ENCODE measurements around the gene EXOC2. TPM values are rescaled to one million over a fixed set of nuclear protein-coding genes. Genes with fewer than 3 reads are reported as not detected.

EXOC2 gene
- total RNA-seq, 4 donors from 2014 or later: 10.3 to 23.9 (median 19.1) TPM

DNA sequence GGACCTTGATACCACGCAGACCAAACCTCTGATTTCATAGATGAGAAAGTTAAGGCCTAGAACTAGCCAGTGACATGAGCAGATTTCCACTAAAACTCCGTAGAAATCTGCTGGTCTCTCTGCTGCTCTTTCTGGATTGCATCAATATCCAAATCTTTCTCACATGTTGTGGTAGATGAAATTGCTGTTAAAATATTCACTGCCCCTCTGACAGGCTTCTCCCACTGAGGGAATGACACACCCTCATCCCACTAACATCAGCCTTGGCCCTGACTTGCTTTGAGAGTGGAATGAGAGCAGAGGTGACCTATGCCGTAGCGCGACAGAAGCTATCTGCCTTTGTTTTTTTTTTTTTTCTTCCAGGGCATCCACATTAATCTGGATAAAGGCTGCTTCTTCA is 20.4 kb upstream of the EXOC2 start:
- Histone ChIP-seq H3K36me3 (no peaks in the 10 kb centered on the region), H3K27me3 (no peaks in the 10 kb centered on the region), H3K9me3 (no peaks in the 10 kb centered on the region), H3K4me3 (no peak overlapping the region), H3K4me1 (no peaks in the 10 kb centered on the region), H3K27ac (no peak overlapping the region)
- TF ChIP-seq CTCF (IDR thresholded peaks at IDR 0.05): no peak
- TF ChIP-seq POLR2A (IDR thresholded peaks at IDR 0.05): no peak
- no peak for DNase-seq

- no peak overlapping the region for H3K4me3 ChIP-seq
- no peaks in the 10 kb centered on the region for H3K9me3 ChIP-seq
- H3K4me1 ChIP-seq: no peaks in the 10 kb centered on the region
- TF ChIP-seq CTCF (IDR thresholded peaks at IDR 0.05) (no peak), POLR2A (IDR thresholded peaks at IDR 0.05) (no peak)
- H3K27ac ChIP-seq: peak overlapping the region in 1 of 4 donors; percentile 32
- no peak for DNase-seq
- no peaks in the 10 kb centered on the region for H3K27me3 ChIP-seq
- no peaks in the 10 kb centered on the region for H3K36me3 ChIP-seq
Measured at GRCh38 chr6:712805-713204, 19.9 kb upstream of the EXOC2 start.

DNA sequence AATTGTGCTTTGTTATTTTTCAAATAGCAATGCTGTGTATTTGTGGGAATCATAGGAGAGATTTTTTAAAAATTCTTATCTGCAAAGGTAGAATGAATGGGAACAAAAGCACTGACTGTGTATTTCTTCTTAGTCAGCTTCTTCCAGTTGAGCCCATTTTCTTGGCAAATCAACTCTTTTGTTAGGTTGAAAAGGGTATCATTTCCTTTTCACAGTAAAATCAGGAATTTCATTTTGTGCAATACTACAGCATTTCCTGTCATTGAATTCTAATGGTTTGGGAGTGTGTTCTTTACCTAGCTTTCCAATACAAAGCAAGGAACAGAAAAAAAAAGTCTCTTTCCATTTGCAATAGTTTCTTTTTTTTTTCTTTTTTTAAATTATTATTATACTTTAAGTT is 19.0 kb upstream of the EXOC2 start:
- no peak for DNase-seq

DNA sequence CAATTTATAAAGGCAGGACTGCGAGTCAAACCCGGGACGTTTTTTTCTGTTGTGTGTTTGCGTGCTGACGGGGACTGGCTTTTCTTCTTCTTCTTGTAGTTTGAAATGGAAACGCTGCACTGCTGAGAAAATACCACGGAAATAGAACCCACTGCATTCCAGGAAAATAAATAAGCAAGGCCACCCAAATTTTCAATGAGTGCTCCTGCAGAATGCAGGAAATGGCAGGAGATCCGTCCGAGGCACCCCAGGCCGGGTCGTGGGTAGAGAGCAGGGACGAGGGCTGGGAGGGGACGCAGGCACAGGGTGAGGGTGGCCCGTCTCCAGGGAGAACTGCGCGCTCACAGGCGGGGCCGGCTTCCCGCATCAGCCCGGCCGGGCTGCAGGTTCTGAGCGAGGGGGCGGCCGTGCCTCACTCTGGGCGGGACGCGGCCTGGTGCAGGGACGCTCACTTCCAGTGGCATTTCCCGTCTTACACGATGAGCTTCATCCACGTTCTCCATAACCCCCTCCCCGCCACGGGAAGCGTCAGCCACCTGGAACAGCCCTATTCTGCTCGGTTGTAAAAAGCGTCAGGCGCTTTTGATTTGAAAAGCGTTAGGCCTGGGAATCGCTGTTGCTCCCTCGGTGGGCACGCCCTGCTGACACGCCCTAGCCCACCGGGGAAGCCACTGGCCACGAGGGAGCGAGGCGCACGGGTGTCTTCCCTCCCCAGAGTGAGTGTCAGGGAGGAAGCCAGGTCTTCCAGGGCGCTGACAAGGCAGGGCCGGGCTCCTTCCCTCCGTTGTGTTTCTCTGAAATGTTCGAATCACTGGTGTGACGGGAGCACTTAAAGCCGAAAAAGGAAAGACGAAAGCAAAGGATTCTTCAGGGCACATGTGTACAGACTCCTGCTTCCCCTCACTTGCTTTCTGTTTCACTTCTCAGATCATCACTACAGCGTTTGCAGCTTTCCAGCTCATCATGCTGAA is 17.9 kb upstream of the EXOC2 start:
- no peaks in the 10 kb centered on the region for H3K4me1 ChIP-seq
- peak overlapping the region; percentile 48 to 71 (median 66) for H3K4me3 ChIP-seq
- no peaks in the 10 kb centered on the region for H3K36me3 ChIP-seq
- TF ChIP-seq CTCF (IDR thresholded peaks at IDR 0.05): no peak
- TF ChIP-seq POLR2A (IDR thresholded peaks at IDR 0.05): peak; percentile 34 to 43
- peak overlapping the region; percentile 76 to 97 (median 87) for H3K27ac ChIP-seq
- no peaks in the 10 kb centered on the region for H3K27me3 ChIP-seq
- H3K9me3 ChIP-seq: no peaks in the 10 kb centered on the region
- DNase-seq: peak; percentile 62 to 76 (median 63)

More for the DNA sequence above, 19.0 kb upstream of the EXOC2 start:
- H3K4me3 ChIP-seq: peak overlapping the region in 1 of 4 donors; percentile 65
- H3K4me1 ChIP-seq: no peaks in the 10 kb centered on the region
- H3K27me3 ChIP-seq: no peaks in the 10 kb centered on the region
- TF ChIP-seq POLR2A (IDR thresholded peaks at IDR 0.05) (no peak), CTCF (IDR thresholded peaks at IDR 0.05) (no peak)
- no peaks in the 10 kb centered on the region for H3K9me3 ChIP-seq
- H3K27ac ChIP-seq: peak overlapping the region; percentile 76 to 97 (median 87)
- no peaks in the 10 kb centered on the region for H3K36me3 ChIP-seq

DNA sequence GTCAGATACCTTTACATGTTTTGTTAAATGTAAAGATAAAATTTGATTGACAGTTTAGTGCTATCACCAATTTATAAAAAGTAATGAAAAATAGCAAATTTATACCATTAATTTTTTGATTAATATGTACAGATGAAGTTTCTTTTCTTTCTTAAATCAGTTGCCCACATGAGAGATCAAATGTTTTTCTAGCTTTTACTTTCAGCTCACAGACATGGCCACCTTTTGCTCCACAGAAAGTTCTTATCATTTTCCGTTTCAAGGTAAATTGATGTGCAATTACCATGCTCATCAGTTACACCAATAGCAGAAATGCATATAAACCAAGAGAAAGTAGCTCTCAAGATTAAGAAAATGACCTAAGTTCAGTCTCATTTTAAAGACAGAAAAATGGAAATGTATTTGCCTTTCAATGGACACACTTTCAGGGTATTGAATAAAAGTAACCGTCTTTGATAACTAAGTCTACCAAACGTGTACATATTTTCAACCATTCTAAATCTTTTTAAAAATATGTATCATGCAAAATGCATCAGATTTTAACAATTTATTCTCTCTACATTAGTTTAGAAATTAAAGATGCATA is 16.6 kb upstream of the EXOC2 start:
- no peak for DNase-seq
- Histone ChIP-seq H3K4me1 (no peaks in the 10 kb centered on the region), H3K36me3 (no peaks in the 10 kb centered on the region), H3K27me3 (no peaks in the 10 kb centered on the region), H3K9me3 (no peaks in the 10 kb centered on the region), H3K4me3 (peak overlapping the region in 1 of 4 donors; percentile 65), H3K27ac (peak overlapping the region in 1 of 4 donors; percentile 97)
- no peak for TF ChIP-seq POLR2A (IDR thresholded peaks at IDR 0.05)
- TF ChIP-seq CTCF (IDR thresholded peaks at IDR 0.05): no peak

Measured in Peyer's patch (tissue), 4 donors.